ENCODE measurements around the gene TMEM95.
A peak's percentile ranks its signal among the peaks of the same experiment; 100 is the strongest.

Gene TMEM95

DNA sequence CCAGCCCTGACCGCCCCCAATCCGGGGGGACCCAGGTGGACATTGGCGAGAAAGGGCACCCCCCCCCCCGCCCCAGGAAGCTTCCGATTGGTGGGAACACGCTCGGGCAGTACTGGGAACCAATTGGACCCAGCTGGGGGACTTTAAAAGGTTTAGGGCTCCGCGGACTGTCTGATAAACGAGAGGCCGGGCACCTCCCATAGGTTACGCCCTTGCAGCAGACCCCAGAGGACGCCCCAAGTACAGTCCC is 48.7 kb downstream of the TMEM95 start:
- Histone ChIP-seq H3K27ac (peak overlapping the region; percentile 72), H3K9me3 (no peaks in the 10 kb centered on the region), H3K4me3 (ENCODE audit: low read depth in 1 of 2, low read length in 1 of 2) (peak overlapping the region; percentile 65 to 71), H3K36me3 (no peaks in the 10 kb centered on the region), H3K4me1 (ENCODE audit: control insufficient read depth in 1 of 2, insufficient read depth in 1 of 2, low read depth in 1 of 2, low read length in 1 of 2) (peaks cover 14 to 30% of the 10 kb centered on the region in 2 experiments), H3K27me3 (peaks cover 44% of the 10 kb centered on the region)
- TF ChIP-seq, protein P1, sequence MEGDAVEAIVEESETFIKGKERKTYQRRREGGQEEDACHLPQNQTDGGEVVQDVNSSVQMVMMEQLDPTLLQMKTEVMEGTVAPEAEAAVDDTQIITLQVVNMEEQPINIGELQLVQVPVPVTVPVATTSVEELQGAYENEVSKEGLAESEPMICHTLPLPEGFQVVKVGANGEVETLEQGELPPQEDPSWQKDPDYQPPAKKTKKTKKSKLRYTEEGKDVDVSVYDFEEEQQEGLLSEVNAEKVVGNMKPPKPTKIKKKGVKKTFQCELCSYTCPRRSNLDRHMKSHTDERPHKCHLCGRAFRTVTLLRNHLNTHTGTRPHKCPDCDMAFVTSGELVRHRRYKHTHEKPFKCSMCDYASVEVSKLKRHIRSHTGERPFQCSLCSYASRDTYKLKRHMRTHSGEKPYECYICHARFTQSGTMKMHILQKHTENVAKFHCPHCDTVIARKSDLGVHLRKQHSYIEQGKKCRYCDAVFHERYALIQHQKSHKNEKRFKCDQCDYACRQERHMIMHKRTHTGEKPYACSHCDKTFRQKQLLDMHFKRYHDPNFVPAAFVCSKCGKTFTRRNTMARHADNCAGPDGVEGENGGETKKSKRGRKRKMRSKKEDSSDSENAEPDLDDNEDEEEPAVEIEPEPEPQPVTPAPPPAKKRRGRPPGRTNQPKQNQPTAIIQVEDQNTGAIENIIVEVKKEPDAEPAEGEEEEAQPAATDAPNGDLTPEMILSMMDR (IDR thresholded peaks at IDR 0.05): no peak

DNA sequence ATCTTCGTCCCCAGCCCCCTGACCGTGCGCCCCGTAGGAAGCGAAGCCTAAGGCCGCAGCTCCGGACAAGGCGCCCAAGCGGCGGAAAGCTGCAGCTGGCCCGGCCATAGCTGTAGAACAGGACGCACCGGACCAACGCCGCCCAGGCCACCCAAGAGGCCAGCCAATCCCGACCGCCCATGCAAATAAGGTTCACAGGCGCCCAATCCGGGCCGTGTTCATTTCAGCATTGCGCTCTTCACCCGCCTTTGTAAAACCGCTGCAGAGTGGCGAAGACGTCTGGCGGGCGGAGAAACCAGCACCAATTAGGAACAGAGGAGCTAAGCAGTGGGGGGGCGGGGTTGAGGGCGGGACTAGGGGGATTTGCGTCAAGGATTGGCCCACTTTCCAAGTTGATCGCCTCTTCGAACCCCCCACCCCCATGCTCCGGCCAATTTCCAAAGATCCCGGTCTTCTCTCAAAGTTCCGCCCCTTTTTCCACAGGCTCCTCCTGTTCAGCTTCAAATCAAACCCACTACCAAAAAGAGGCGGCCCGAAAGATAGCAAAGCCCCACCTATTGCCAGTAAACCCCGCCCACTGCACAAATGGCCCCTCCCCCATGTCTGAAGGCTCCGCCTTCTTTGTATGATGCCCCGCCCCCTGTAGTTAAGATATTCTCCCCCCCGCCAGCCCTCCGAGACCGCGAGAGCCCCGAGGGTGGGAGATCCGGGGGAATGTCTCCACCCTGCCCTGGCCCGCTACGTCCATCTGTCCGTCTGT is 49.2 kb downstream of the TMEM95 start, which contains the start of gene TMEM256:
TSS of gene TMEM256 (minus strand) at position 121 of the 760 bp plus-strand sequence. CDS start at position 108, 13 bp downstream.
- Histone ChIP-seq H3K36me3 (no peaks in the 10 kb centered on the region), H3K27me3 (peaks cover 49% of the 10 kb centered on the region), H3K4me1 (ENCODE audit: control insufficient read depth in 1 of 2, insufficient read depth in 1 of 2, low read depth in 1 of 2, low read length in 1 of 2) (peaks cover 14 to 30% of the 10 kb centered on the region in 2 experiments), H3K9me3 (no peaks in the 10 kb centered on the region), H3K27ac (peak within 1 kb of the TSS; percentile 72), H3K4me3 (ENCODE audit: low read depth in 1 of 2, low read length in 1 of 2) (peak within 1 kb of the TSS; percentile 65 to 71)
- TF ChIP-seq, protein P1 (IDR thresholded peaks at IDR 0.05): peak; percentile 84

DNA sequence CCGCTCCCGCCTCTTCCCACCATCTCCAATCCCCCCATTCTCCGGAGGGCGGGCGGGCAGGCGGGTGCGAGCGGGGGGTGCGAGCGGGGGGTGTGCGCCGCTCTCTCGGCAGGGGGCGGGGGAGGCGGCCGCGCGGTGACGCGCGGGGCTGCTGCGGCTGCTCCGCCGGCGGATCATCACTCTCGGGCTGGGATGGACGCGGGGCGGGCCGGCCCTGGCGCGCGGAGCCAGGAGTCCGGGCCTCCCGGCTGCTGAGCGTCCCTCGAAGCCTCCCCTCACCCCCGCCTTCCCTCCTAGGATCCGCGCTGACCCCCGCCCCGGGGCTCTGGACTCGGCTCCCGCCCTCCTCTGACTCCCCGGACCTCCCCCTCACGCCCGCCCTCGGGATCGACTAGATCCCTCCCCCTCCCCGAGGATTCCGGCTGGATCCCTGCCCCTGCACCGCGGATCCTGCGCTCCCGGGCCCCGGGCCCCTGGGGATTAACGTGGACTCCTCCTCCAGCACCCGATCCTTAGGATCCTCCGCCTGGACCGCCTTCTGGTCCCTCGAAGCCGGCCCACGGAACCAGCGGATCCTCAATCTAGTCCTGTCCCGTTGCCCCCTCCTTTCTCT is 49.9 kb downstream of the TMEM95 start:
- Histone ChIP-seq H3K27ac (peak overlapping the region; percentile 72), H3K4me3 (ENCODE audit: low read depth in 1 of 2, low read length in 1 of 2) (peak overlapping the region; percentile 65 to 71), H3K4me1 (ENCODE audit: control insufficient read depth in 1 of 2, insufficient read depth in 1 of 2, low read depth in 1 of 2, low read length in 1 of 2) (peaks cover 14 to 30% of the 10 kb centered on the region in 2 experiments), H3K27me3 (peaks cover 56% of the 10 kb centered on the region), H3K36me3 (no peaks in the 10 kb centered on the region), H3K9me3 (no peaks in the 10 kb centered on the region)
- TF ChIP-seq, protein P1 (IDR thresholded peaks at IDR 0.05): no peak

DNA sequence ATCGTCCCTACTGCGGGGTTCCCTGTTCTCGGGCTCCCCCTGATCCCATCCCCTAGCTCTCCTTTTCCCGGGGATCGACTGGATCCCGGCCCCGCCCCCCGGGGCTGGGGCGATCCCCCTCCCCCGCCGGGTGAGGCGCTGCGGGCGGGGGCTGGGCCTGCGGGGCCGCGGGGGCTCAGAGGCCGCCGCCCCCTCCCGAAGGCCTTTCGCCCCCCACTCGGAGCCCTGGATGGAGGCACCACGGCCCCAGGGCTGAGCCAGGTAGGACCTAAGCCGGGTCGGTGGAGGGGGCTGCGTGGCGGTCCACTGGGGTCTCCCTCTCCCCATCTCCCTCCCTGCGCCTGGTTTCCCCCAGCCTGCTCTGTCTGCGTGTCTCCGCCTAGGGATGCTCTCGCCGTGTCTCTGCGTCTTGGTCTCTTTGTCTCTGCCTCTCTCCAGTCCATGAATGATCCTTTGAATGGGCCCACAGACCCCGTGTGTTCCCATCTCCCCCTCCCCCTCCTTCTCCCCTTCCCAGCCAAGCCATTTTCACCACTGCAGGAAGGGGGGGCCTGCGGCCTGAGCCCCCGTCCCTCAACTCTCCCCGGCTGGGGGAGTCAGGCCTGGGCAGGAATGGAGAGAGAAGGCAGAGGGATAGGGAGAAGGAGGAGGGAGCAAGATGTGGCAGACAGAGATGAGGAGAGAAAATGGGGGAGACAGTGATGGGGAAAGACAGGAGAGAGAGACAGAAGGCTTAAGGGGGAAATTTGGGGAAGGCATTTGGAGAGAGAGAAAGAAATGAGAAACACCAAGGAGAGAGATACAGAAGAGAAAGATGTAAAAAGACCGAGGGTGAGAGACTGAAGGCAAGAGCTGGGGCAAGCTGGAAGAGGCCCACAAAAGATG is 50.6 kb downstream of the TMEM95 start:
- Histone ChIP-seq H3K27me3 (peaks cover 62% of the 10 kb centered on the region), H3K4me1 (ENCODE audit: control insufficient read depth in 1 of 2, insufficient read depth in 1 of 2, low read depth in 1 of 2, low read length in 1 of 2) (peaks cover 14 to 30% of the 10 kb centered on the region in 2 experiments), H3K9me3 (no peaks in the 10 kb centered on the region), H3K4me3 (ENCODE audit: low read depth in 1 of 2, low read length in 1 of 2) (peak overlapping the region in 1 of 2 experiments; percentile 65), H3K27ac (no peak overlapping the region), H3K36me3 (no peaks in the 10 kb centered on the region)
- TF ChIP-seq, protein P1 (IDR thresholded peaks at IDR 0.05): no peak

DNA sequence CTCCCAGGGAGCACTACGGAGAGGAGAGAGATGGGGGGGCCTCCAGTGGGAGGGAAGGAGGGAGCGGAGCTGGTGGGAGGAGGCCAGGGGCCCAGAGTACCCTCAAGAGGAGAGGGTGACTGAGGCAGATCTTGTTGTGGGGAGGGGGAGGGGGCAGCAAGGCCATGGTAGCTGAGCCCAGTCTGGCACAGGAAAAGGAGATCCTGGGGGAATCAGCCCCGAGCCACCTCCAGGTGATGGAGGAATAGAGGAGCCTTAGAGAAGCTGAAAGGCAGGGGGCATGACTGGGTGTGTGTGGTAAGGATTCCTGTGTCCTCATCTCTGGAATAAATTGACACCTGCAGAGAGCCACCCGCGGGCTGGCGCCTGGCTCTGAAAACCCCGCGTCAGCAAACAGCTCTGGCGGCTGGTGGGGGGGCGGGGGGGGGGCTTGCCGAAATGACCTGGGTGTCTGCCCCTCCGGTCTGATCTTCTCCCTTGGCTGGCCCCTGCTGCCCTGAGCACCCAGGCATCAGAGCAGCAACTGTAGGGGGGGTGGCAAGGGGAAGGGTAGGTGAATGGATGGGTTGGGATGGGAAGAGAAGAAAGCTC is 51.4 kb downstream of the TMEM95 start:
- Histone ChIP-seq H3K4me1 (ENCODE audit: control insufficient read depth in 1 of 2, insufficient read depth in 1 of 2, low read depth in 1 of 2, low read length in 1 of 2) (peaks cover 14 to 30% of the 10 kb centered on the region in 2 experiments), H3K4me3 (ENCODE audit: low read depth in 1 of 2, low read length in 1 of 2) (no peak overlapping the region), H3K27ac (no peak overlapping the region)

More for the DNA sequence above, 51.4 kb downstream of the TMEM95 start:
- H3K36me3 ChIP-seq: no peaks in the 10 kb centered on the region
- TF ChIP-seq, protein P1 (IDR thresholded peaks at IDR 0.05): no peak
- H3K27me3 ChIP-seq: peaks cover 69% of the 10 kb centered on the region
- no peaks in the 10 kb centered on the region for H3K9me3 ChIP-seq

Data from neutrophil (primary cell).